ENCODE data around the gene ZCCHC3.

ZCCHC3 gene

DNA sequence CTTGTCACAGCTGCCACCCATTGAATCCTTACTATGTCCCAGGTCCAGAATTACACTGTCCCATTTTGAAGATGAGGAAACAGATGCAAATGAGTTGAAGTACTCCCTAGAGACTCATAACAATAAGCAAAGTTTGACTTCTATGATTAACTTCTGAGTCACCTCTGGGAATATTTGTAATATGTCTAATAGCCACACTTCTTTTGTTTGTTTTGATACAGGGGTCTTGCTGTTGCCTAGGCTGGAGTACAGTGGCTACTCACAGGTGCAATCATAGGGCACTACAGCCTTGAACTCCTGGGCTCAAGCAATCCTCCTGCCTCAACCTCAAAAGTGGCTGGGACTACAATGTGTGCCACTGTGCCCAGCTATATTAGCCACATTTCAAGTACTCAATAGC lies 16.6 kb downstream of the ZCCHC3 start:
- Histone ChIP-seq H4K20me1 (no peaks in the 10 kb centered on the region), H3K27ac (peak overlapping the region in 1 of 11 experiments; percentile 14; a peak in 1 of 22 replicates), H3K36me3 (peaks cover 0 to 14% (median 0%) of the 10 kb centered on the region in 11 experiments; a peak in 3 of 22 replicates), H3K27me3 (no peaks in the 10 kb centered on the region), H3K4me2 (peak overlapping the region in 6 of 11 experiments; percentile 12 to 26 (median 15); a peak in 3 of 22 replicates), H3K9me3 (replicated peaks in 1 of 11) (peaks cover 0 to 5% (median 0%) of the 10 kb centered on the region in 11 experiments; a peak in 2 of 22 replicates), H3K4me3 (no peak overlapping the region), H3K9ac (no peak overlapping the region), H3K4me1 (peaks cover 14 to 37% (median 21%) of the 10 kb centered on the region in 10 experiments; a peak in 19 of 20 replicates)
- TF ChIP-seq Cebpa-rat (IDR thresholded peaks at IDR 0.05) = no peak

DNA sequence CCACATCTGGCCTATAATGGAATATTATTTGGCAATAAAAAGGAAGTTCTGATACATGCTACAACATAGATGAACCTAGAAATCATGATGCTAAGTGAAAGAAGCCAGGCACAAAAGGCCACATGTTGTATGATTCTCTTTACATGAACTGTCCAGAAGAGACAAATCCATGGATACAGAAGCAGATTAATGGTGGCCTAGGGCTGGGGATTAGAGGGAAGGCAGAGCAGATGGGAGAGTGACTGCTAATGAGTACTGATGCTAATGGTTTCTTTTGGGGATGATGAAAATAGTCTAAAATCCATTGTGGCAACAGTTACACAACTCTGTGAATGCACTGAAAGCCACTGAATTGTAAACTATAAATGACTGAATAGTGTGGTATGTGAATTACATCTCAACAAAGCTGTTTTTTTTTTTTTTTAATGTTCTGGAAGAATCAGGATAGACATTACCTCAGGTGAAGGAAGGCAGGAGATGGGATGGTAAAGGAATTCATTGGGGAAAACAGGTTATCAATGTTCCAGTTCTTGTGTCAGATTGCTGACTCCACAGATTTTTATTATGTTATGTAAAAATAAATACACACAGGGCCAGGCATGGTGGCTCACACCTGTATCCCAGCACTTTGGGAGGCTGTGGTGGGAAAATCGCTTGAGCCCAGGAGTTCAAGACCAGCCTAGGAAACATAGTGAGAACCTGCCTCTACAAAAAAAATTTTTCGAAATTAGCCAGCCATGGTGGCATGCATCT lies 19.1 kb downstream of the ZCCHC3 start:
- Histone ChIP-seq H4K20me1 (no peaks in the 10 kb centered on the region), H3K27ac (no peak overlapping the region), H3K4me3 (no peak overlapping the region), H3K9me3 (replicated peaks in 1 of 11) (no peaks in the 10 kb centered on the region; a peak in 1 of 22 replicates), H3K4me2 (no peak overlapping the region), H3K27me3 (no peaks in the 10 kb centered on the region), H3K36me3 (peaks cover 0 to 20% (median 3%) of the 10 kb centered on the region in 11 experiments; a peak in 6 of 22 replicates), H3K9ac (no peak overlapping the region), H3K4me1 (peaks cover 0 to 17% (median 7%) of the 10 kb centered on the region in 10 experiments; a peak in 12 of 20 replicates)
- no peak for TF ChIP-seq Cebpa-rat (IDR thresholded peaks at IDR 0.05)

DNA sequence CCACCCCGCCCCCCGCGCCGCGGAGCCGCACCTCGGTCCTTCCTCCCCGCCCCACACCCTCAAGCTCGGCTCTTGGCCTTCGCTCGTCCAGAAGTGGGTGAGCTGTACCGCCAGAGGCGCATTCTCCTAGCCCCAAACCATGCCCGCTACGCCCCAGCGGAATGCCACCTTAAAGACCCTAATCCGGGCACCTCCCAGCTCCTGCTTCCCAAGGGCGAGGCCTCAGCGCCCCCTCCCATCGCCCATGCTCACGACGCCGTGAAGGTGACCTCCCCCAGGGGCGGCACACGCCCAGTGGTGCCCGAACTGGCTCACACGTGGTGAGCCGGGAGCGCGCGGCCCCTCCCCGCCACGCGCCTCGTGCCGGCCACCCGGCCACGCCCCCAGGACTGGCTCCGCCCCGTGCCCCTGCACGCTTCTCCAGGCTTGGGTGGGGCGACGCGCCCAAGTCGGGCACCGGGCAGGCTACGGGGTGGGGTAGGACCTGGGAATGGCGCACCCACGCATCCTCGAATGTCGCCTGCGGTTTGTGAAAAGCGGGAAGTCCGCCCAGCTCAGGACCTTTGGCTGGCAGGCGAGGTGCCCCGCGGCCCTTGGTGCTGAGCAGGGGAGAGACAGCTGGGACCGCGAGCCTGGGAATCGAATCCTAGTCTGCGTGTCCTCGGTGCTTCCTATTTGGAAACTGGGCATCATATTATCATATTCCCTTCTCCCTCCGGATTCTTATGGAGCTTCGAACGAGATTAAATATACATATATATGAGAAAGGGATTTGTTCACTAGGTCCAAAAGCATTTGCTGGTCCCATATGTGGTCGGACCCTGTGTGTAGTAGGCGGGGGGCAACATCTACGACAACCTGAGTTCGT lies 27.0 kb downstream of the ZCCHC3 start:
- Histone ChIP-seq H3K4me1 (peaks cover 26 to 34% (median 28%) of the 10 kb centered on the region in 10 experiments), H3K9me3 (replicated peaks in 1 of 11) (no peaks in the 10 kb centered on the region)

DNA sequence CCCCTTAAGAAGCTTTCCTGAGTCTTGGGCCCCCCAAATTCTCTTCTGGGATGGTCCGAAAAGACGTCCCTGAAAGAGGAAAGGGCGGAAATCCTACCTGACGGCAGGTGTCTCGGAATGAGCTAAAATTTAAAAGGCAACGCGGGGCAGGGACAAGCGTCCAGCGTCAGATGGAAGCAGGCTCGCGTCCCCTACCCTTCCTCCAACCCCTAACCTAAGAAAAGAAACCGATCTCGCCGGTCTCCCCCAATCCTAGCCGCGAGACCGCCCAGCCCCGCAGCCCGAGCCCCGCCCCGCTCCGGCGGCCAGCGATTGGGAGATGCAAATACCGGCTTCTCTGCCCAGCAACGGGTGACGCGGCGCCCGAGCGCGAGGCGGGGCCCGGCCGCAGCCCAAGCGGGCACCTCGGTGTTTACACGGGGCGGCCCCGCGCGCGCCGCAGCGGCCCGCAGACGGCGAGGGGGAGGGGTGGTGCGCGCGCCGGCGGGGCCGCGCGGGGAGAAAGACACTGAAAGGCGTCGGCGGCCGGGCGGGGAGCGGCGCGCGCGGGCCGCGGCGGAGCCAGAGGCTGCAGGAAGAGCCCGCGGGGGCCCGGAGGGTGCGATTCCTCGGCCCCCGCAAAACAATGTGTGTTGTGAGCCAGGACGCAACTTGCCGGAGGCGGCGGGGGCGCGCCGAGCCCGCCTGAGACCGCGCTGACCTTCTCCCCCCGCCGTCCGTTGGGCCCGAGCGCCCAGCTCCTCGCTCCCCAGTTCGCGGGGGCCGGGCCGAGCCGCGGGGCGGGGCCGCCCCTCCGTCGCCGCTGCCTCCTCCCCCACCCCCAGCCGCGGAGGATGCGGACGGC lies 27.9 kb downstream of the ZCCHC3 start, which contains the start of gene SOX12:
SOX12 (plus strand) TSS at position 508 of the 844 bp plus-strand sequence. CDS start 373 bp downstream, outside the sequence.
- Histone ChIP-seq H3K27me3 (no peaks in the 10 kb centered on the region), H3K27ac (peak within 1 kb of the TSS; percentile 68 to 98 (median 92); a peak in 21 of 22 replicates), H3K4me2 (peak within 1 kb of the TSS; percentile 79 to 99 (median 91)), H3K36me3 (peaks cover 0 to 16% (median 5%) of the 10 kb centered on the region in 11 experiments; a peak in 9 of 22 replicates), H3K9ac (peak within 1 kb of the TSS; percentile 87 to 96 (median 91)), H3K4me3 (peak within 1 kb of the TSS; percentile 69 to 95 (median 84)), H4K20me1 (peaks cover 19 to 37% (median 30%) of the 10 kb centered on the region in 11 experiments; a peak in 21 of 22 replicates), H3K4me1 (peaks cover 35 to 43% (median 36%) of the 10 kb centered on the region in 10 experiments), H3K9me3 (replicated peaks in 1 of 11) (no peaks in the 10 kb centered on the region)
- no peak for TF ChIP-seq Cebpa-rat (IDR thresholded peaks at IDR 0.05)

More for the DNA sequence above, 27.0 kb downstream of the ZCCHC3 start:
- Histone ChIP-seq H3K9ac (peak overlapping the region; percentile 87 to 96 (median 91); a peak in 21 of 22 replicates), H3K27ac (peak overlapping the region; percentile 10 to 98 (median 92); a peak in 21 of 22 replicates), H3K36me3 (peaks cover 0 to 20% (median 3%) of the 10 kb centered on the region in 11 experiments; a peak in 9 of 22 replicates), H3K4me3 (peak overlapping the region; percentile 69 to 95 (median 84)), H4K20me1 (peaks cover 10 to 29% (median 22%) of the 10 kb centered on the region in 11 experiments; a peak in 21 of 22 replicates), H3K4me2 (peak overlapping the region; percentile 79 to 99 (median 91)), H3K27me3 (no peaks in the 10 kb centered on the region)
- no peak for TF ChIP-seq Cebpa-rat (IDR thresholded peaks at IDR 0.05)

DNA sequence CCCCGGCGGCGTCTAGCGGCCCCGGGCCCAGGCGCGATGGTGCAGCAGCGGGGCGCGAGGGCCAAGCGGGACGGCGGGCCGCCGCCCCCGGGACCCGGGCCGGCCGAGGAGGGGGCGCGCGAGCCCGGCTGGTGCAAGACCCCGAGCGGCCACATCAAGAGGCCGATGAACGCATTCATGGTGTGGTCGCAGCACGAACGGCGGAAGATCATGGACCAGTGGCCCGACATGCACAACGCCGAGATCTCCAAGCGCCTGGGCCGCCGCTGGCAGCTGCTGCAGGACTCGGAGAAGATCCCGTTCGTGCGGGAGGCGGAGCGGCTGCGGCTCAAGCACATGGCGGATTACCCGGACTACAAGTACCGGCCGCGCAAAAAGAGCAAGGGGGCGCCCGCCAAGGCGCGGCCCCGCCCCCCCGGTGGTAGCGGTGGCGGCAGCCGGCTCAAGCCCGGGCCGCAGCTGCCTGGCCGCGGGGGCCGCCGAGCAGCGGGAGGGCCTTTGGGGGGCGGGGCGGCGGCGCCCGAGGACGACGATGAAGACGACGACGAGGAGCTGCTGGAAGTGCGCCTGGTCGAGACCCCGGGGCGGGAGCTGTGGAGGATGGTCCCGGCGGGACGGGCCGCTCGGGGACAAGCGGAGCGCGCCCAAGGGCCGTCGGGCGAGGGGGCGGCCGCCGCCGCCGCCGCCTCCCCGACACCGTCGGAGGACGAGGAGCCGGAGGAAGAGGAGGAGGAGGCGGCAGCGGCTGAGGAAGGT lies 28.7 kb downstream of the ZCCHC3 start:
- Histone ChIP-seq H3K4me3 (peak overlapping the region; percentile 69 to 95 (median 84)), H4K20me1 (peaks cover 25 to 45% (median 38%) of the 10 kb centered on the region in 11 experiments; a peak in 21 of 22 replicates), H3K27ac (peak overlapping the region; percentile 68 to 98 (median 92); a peak in 21 of 22 replicates), H3K4me2 (peak overlapping the region; percentile 56 to 99 (median 91)), H3K27me3 (no peaks in the 10 kb centered on the region), H3K9ac (peak overlapping the region; percentile 87 to 96 (median 91)), H3K4me1 (peaks cover 37 to 50% (median 39%) of the 10 kb centered on the region in 10 experiments), H3K9me3 (replicated peaks in 1 of 11) (no peaks in the 10 kb centered on the region), H3K36me3 (peaks cover 0 to 16% (median 5%) of the 10 kb centered on the region in 11 experiments; a peak in 9 of 22 replicates)
- TF ChIP-seq Cebpa-rat (IDR thresholded peaks at IDR 0.05) = no peak

DNA sequence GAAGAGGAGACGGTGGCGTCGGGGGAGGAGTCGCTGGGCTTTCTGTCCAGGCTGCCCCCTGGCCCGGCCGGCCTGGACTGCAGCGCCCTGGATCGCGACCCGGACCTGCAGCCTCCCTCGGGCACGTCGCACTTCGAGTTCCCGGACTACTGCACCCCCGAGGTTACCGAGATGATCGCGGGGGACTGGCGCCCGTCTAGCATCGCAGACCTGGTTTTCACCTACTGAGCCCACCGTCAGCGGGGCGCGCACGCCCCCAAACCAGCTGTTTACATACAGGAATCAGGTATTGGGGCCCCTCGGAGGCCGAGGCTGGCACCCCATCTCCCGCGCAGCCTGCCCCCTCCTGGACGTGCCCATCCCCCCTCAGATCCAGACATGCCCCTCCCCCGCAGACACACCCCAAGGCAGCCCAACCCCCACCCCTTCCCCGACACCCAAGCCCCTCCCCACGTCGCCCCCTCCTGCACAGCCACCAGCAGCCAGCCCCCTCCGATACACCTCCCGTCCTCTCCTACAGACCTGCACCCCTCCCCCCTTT lies 29.3 kb downstream of the ZCCHC3 start:
- H3K9me3 ChIP-seq (replicated peaks in 1 of 11) = no peaks in the 10 kb centered on the region
- no peaks in the 10 kb centered on the region for H3K27me3 ChIP-seq
- peak overlapping the region; percentile 69 to 95 (median 84) for H3K4me3 ChIP-seq
- H4K20me1 ChIP-seq = peaks cover 27 to 52% (median 45%) of the 10 kb centered on the region in 11 experiments; a peak in 21 of 22 replicates
- TF ChIP-seq Cebpa-rat (IDR thresholded peaks at IDR 0.05) = no peak
- peaks cover 37 to 50% (median 39%) of the 10 kb centered on the region in 10 experiments for H3K4me1 ChIP-seq
- peak overlapping the region; percentile 87 to 96 (median 91) for H3K9ac ChIP-seq
- H3K36me3 ChIP-seq = peaks cover 0 to 16% (median 5%) of the 10 kb centered on the region in 11 experiments; a peak in 9 of 22 replicates
- H3K4me2 ChIP-seq = peak overlapping the region; percentile 84 to 99 (median 94)
- H3K27ac ChIP-seq = peak overlapping the region in 10 of 11 experiments; percentile 84 to 98 (median 93); a peak in 21 of 22 replicates

Measured in BLaER1 treated with 17β-estradiol and CSF1 and Interleukin-3, amounts not matched to agents 10 nM and 100 nM (cell line).